Measurements from ENCODE around the gene OAS2.

Gene OAS2

GRCh38 chr12:112998987-112999767 is 20.9 kb downstream of the OAS2 start:
- DNase-seq (ENCODE audit: low read depth), result no peak
- H3K4me3 ChIP-seq (ENCODE audit: control insufficient read depth, low read depth, low read length), result no peak overlapping the region

GRCh38 chr12:113000433-113000832 is 22.1 kb downstream of the OAS2 start:
- no peak for DNase-seq (ENCODE audit: low read depth)
- TF ChIP-seq, protein P1, sequence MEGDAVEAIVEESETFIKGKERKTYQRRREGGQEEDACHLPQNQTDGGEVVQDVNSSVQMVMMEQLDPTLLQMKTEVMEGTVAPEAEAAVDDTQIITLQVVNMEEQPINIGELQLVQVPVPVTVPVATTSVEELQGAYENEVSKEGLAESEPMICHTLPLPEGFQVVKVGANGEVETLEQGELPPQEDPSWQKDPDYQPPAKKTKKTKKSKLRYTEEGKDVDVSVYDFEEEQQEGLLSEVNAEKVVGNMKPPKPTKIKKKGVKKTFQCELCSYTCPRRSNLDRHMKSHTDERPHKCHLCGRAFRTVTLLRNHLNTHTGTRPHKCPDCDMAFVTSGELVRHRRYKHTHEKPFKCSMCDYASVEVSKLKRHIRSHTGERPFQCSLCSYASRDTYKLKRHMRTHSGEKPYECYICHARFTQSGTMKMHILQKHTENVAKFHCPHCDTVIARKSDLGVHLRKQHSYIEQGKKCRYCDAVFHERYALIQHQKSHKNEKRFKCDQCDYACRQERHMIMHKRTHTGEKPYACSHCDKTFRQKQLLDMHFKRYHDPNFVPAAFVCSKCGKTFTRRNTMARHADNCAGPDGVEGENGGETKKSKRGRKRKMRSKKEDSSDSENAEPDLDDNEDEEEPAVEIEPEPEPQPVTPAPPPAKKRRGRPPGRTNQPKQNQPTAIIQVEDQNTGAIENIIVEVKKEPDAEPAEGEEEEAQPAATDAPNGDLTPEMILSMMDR (conservative IDR thresholded peaks at IDR 0.05; ENCODE audit: control insufficient read depth, insufficient read depth, low read depth, low read length), result no peak
- H3K4me3 ChIP-seq (ENCODE audit: control insufficient read depth, low read depth, low read length), result no peak overlapping the region

More at GRCh38 chr12:112998987-112999767, 20.9 kb downstream of the OAS2 start:
- TF ChIP-seq, protein P1 (conservative IDR thresholded peaks at IDR 0.05; ENCODE audit: control insufficient read depth, insufficient read depth, low read depth, low read length), result no peak

GRCh38 chr12:113002155-113002554 is 23.8 kb downstream of the OAS2 start:
- no peak overlapping the region for H3K4me3 ChIP-seq (ENCODE audit: control insufficient read depth, low read depth, low read length)
- TF ChIP-seq, protein P1 (conservative IDR thresholded peaks at IDR 0.05; ENCODE audit: control insufficient read depth, insufficient read depth, low read depth, low read length), result peak; percentile 8
- DNase-seq (ENCODE audit: low read depth), result no peak

GRCh38 chr12:113002676-113003075 is 24.4 kb downstream of the OAS2 start:
- TF ChIP-seq, protein P1 (conservative IDR thresholded peaks at IDR 0.05; ENCODE audit: control insufficient read depth, insufficient read depth, low read depth, low read length), result no peak
- no peak for DNase-seq (ENCODE audit: low read depth)
- H3K4me3 ChIP-seq (ENCODE audit: control insufficient read depth, low read depth, low read length), result no peak overlapping the region

DNA sequence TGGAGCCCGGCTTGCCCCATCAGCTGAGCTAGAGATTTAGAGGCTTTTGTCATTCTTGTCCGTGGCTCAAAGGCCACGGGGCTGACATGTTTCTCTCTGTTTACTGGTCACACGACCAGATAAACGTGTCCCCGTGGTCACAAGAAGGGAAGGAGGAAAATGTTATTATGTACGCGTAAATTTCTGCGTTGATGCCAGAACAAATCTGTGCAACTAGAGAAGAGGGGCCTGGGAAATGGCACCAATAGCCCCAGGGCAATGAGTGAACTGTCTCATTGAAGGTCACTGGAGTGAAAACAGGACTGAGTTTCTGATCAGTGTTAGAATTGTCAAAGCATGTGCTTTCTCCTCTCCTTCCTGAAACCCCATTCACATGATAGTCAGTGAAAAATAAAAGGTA is 25.3 kb downstream of the OAS2 start:
- DNase-seq (ENCODE audit: low read depth), result no peak
- no peak overlapping the region for H3K4me3 ChIP-seq (ENCODE audit: control insufficient read depth, low read depth, low read length)
- TF ChIP-seq, protein P1 (conservative IDR thresholded peaks at IDR 0.05; ENCODE audit: control insufficient read depth, insufficient read depth, low read depth, low read length), result no peak

- no peak overlapping the region for H3K4me3 ChIP-seq (ENCODE audit: control insufficient read depth, low read depth, low read length)
- peak; percentile 8 for DNase-seq (ENCODE audit: low read depth)
- TF ChIP-seq, protein P1 (conservative IDR thresholded peaks at IDR 0.05; ENCODE audit: control insufficient read depth, insufficient read depth, low read depth, low read length), result peak; percentile 39
Measured at GRCh38 chr12:113005762-113006161, 27.4 kb downstream of the OAS2 start.
